ENCODE data around the gene OR2AE1. TPM values are rescaled to one million over a fixed set of nuclear protein-coding genes. Genes with fewer than 3 reads are reported as not detected.

OR2AE1 gene
- total and polyA plus RNA-seq, 9 of the 15 experiments (the other 6 are each of a cell fraction or from before 2014, with no cell fraction given): 0.27 TPM; not detected in 8

GRCh38 chr7:99918959-99919813 is 42.4 kb upstream of the OR2AE1 start, which contains the start of gene TRIM4 (continued):
- TF ChIP-seq TEAD4 (IDR thresholded peaks at IDR 0.05; ENCODE audit: low read length) (peak; percentile 25; the same call in 1 of the 2 replicates), TEAD4 (CRISPR knock-in tag; IDR thresholded peaks at IDR 0.05; ENCODE audit: borderline replicate concordance) (no peak), SIN3B (IDR thresholded peaks at IDR 0.05; ENCODE audit: low read depth) (peak; percentile 79), CBX8 (IDR thresholded peaks at IDR 0.05; ENCODE audit: borderline replicate concordance, extremely low read depth, low read depth, low read length, poor library complexity, severe bottlenecking) (no peak), FOS (IDR thresholded peaks at IDR 0.05; ENCODE audit: extremely low read depth, insufficient read length) (no peak), ZBTB11 (CRISPR knock-in tag; IDR thresholded peaks at IDR 0.05) (peak in 2 of 3 experiments; percentile 75 to 96; a peak in 5 of 6 replicates), ZNF75A (CRISPR knock-in tag; IDR thresholded peaks at IDR 0.05) (no peak), TAF1 (IDR thresholded peaks at IDR 0.05; ENCODE audit: control insufficient read depth, extremely low read depth, insufficient read depth, low read length, severe bottlenecking) (peak; percentile 90), SUPT5H (IDR thresholded peaks at IDR 0.05) (peak; percentile 91), SOX6 (IDR thresholded peaks at IDR 0.05) (no peak; the same call in 1 of the 2 replicates), ETS1 (conservative IDR thresholded peaks at IDR 0.05; ENCODE audit: control insufficient read depth, low read depth, low read length) (peak; percentile 66), ZNF134 (CRISPR knock-in tag; conservative IDR thresholded peaks at IDR 0.05) (no peak), GTF2E2 (tag; IDR thresholded peaks at IDR 0.05) (peak; percentile 91; the same call in 1 of the 2 replicates), MCM3 (IDR thresholded peaks at IDR 0.05) (no peak), ZNF232 (CRISPR knock-in tag; IDR thresholded peaks at IDR 0.05) (peak; percentile 33; the same call in 1 of the 2 replicates), ZNF695 (CRISPR knock-in tag; IDR thresholded peaks at IDR 0.05) (no peak), DLX4 (CRISPR knock-in tag; IDR thresholded peaks at IDR 0.05) (no peak), ZNF398 (CRISPR knock-in tag; IDR thresholded peaks at IDR 0.05) (no peak), RBM17 (IDR thresholded peaks at IDR 0.05; ENCODE audit: borderline replicate concordance, low read depth, low read length) (no peak), ZNF23 (CRISPR knock-in tag; IDR thresholded peaks at IDR 0.05) (no peak)

Measured in K562 (cell line).